ENCODE data around the gene MYO1F.

The MYO1F gene

GRCh38 chr19:8610936-8611300 is 33.7 kb upstream of the MYO1F start:
- peak overlapping the region; percentile 97 for H3K4me3 ChIP-seq (ENCODE audit: low read depth, low read length)
- in situ Hi-C loops (cut with HindIII; ENCODE audit: low sequenced_read_pairs): no loop called here
- no peak for TF ChIP-seq CTCF (IDR thresholded peaks at IDR 0.05; ENCODE audit: low read depth, low read length, missing control alignments)
- no peak for DNase-seq (ENCODE audit: low read depth)

- H3K4me3 ChIP-seq (ENCODE audit: low read depth, low read length): peak within 1 kb of the TSS; percentile 97
- TF ChIP-seq CTCF (IDR thresholded peaks at IDR 0.05; ENCODE audit: low read depth, low read length, missing control alignments): no peak
- in situ Hi-C loops (cut with HindIII; ENCODE audit: low sequenced_read_pairs): no loop called here
- DNase-seq (ENCODE audit: low read depth): no peak
Measured at GRCh38 chr19:8610041-8610935, 33.0 kb upstream of the MYO1F start, which contains the start of gene ADAMTS10. Gene ADAMTS10 (minus strand): TSS chr19:8610715. CDS start chr19:8605710, 5,005 bp downstream.

GRCh38 chr19:8609279-8610040 is 32.2 kb upstream of the MYO1F start:
- in situ Hi-C loops (cut with HindIII; ENCODE audit: low sequenced_read_pairs): no loop called here
- DNase-seq (ENCODE audit: low read depth): peak; percentile 32
- TF ChIP-seq CTCF (IDR thresholded peaks at IDR 0.05; ENCODE audit: low read depth, low read length, missing control alignments): peak; percentile 50
- peak overlapping the region; percentile 97 for H3K4me3 ChIP-seq (ENCODE audit: low read depth, low read length)

GRCh38 chr19:8608941-8609278 is 31.7 kb upstream of the MYO1F start:
- H3K4me3 ChIP-seq (ENCODE audit: low read depth, low read length): peak overlapping the region; percentile 97
- in situ Hi-C loops (cut with HindIII; ENCODE audit: low sequenced_read_pairs): no loop called here
- no peak for DNase-seq (ENCODE audit: low read depth)
- no peak for TF ChIP-seq CTCF (IDR thresholded peaks at IDR 0.05; ENCODE audit: low read depth, low read length, missing control alignments)

- no peak overlapping the region for H3K4me3 ChIP-seq (ENCODE audit: low read depth, low read length)
- TF ChIP-seq CTCF (IDR thresholded peaks at IDR 0.05; ENCODE audit: low read depth, low read length, missing control alignments): no peak
- DNase-seq (ENCODE audit: low read depth): peak; percentile 39
- in situ Hi-C loops (cut with HindIII; ENCODE audit: low sequenced_read_pairs): no loop called here
Measured at GRCh38 chr19:8607386-8607785, 30.1 kb upstream of the MYO1F start.

- H3K4me3 ChIP-seq (ENCODE audit: low read depth, low read length): no peak overlapping the region
- DNase-seq (ENCODE audit: low read depth): no peak
- TF ChIP-seq CTCF (IDR thresholded peaks at IDR 0.05; ENCODE audit: low read depth, low read length, missing control alignments): no peak
- in situ Hi-C loops (cut with HindIII; ENCODE audit: low sequenced_read_pairs): no loop called here
Measured at GRCh38 chr19:8605514-8605913, 28.3 kb upstream of the MYO1F start.
